GM19455 (cell line): Measurements from ENCODE around the gene HEXIM2.

Experiments
- ATAC-seq: cut with Tn5 transposase; IDR thresholded peaks from one replicate; pipeline ENCODE4 v1.9.1; 2021; ENCODE audit not compliant: unreplicated experiment

HEXIM2 gene

GRCh38 chr17:45127548-45128300 lies 34.0 kb upstream of the HEXIM2 start:
- no peak for ATAC-seq

- no peak for ATAC-seq
Observed at GRCh38 chr17:45128331-45128730, 33.3 kb upstream of the HEXIM2 start.

GRCh38 chr17:45128989-45129388 lies 32.7 kb upstream of the HEXIM2 start:
- no peak for ATAC-seq

- no peak for ATAC-seq
Observed at GRCh38 chr17:45129426-45129939, 32.2 kb upstream of the HEXIM2 start.

DNA sequence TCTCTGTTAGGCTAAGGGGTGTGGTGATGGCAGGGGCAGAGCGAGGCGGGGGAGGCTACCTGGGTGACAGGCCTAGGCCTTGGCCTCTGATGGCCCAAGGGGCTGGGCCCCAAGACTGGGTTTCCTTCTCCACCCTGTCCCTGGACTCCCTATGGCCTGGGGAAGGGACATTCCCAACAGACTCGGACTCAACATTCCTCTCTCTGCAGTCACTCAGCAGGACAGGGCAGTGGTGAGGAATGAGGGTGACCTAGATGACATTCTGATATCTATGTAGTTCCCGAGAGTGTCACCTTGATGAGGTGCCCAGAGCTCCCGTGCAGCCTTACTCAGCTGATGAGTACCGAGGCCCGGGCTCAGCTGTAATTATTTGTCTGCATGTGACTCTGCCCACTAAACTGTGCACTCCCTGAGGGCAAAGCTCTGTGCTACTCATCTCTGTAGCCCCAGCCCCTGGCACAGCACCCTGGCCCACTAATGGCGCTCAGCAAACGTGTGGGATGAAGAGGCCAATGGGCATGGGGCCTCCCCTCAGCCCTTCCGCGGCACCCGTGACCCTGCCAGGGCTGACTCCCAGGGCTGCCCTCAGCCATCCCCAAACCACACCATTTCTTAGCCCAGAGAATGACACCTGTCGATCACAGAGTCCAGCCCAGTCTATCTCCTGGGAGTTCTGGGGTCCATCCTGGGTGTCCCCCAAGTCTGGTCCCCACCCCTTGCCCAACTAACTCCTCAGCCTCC lies 31.6 kb upstream of the HEXIM2 start:
- no peak for ATAC-seq

GRCh38 chr17:45130681-45131615 lies 30.7 kb upstream of the HEXIM2 start:
- no peak for ATAC-seq

DNA sequence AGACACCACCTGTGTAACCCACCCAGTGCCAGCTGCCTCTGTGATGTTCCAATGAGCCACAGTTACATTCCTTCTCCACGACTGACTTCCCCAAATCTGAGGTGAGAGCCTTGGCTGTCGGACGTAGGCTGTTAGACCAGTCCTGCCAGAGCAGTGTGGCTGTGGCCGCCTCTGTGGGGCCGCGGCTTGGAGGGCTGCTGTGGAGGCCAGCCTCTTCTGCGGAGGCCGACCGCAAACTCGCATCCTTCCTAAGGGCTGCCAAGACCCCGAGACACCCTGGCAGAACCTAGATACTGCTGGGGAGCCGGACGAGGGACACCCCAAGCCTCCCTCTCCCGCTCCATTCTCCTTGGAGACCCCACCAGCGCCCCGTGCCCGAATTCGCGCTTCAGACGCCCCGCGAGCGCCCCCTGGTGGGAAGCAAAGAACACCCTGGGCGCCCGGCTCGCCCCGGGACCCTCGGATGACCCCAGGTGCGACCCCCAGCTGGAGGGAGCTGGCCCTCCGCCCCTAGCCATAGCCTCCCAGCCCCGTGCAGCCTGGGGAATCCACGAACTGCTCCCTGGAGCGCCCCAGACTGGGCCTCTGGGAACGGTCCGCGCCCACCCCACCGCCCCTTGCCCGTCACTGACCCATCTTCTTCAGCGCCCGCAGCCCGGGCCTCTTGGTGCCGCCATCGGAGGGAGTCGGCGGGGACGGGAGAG lies 29.9 kb upstream of the HEXIM2 start:
- no peak for ATAC-seq

- ATAC-seq: no peak
Observed at GRCh38 chr17:45132320-45132571, 29.4 kb upstream of the HEXIM2 start, which contains the start of gene PLCD3. Gene PLCD3, minus strand, starts transcription at chr17:45132515. Its CDS starts 105 bp downstream, at chr17:45132410.

DNA sequence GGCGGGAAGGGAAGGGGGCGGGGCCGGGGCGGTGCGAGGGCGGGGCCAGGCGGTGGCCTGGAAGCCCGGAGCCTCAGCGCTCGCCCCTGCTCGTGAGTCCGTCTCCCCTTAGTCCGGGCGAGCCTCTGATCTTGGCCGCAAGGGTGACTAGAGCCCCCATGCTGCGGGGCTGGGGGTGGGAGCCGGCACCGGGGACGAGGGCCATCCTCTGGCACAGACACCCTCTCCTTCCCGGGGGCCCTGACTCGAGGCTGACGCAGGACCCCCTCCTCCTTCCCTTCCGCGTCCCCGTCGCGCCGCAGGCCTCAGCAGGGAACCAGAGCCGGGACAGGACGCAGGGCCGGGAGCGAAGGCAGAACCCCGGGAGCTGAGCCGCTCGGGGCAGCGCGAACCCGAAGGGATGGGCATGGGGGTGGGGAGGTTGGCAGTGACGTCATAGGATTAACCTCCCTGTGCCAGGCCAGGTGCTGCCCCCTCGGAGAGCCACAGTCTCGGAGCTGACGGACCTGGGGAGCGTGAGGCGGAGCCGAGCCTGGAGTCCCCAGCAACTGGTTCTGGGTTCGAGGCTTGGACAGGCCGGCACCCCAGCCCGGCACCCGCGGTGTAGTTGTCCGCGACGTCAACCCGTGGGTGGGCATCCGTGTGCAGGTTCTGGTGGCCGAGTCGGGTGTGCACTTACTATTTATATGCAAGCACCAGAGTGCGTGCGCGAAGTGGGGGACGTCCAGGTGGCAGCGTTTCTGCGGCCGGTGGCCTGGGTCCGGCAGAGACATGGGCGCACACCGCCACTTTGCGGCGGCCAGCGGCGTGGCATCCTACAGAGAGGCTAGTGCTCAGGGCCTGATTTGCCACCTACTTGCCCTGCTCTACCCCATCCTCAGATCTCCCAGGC lies 28.9 kb upstream of the HEXIM2 start:
- ATAC-seq: no peak

DNA sequence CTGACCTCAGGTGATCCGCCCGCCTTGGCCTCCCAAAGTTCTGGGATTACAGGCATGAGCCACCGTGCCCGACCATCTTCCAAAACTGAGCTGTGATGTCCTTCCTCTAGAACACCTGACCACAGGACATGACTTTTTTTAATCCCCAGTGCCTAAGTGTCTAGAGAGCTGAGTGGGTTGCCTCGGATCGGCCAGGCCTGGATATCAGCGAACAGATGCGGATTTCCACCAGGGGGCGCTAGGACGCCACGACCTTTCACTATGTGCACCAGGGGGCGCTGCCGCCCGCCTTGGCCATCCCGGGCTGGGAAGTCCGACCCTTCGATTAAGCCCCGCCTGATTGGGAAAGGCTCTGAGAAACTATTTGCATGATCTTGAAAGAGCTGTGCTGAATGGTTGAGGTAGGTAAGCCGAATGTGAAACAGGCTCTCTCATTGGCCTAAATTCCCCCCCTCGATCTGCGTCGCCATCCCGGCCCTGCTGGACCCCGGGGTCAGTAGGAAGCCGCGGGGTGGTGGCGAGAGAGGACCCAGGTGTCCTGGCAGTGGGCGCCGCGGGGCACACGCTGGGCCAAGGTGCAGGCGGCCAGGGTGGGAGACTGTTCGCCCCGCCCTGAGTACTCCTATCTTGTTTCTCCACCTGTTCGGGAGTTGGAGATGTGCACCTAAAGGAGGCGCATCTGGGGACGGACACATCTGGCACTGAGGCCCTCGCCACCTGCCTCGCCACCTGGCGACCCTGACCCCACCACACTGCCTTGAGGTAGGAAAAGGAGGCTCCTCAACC lies 26.3 kb upstream of the HEXIM2 start, which contains the start of gene ACBD4:
TSS of gene ACBD4 (plus strand) at position 496 of the 786 bp plus-strand sequence. CDS start 458 bp downstream, outside the sequence.
- peak; percentile 73 for ATAC-seq

DNA sequence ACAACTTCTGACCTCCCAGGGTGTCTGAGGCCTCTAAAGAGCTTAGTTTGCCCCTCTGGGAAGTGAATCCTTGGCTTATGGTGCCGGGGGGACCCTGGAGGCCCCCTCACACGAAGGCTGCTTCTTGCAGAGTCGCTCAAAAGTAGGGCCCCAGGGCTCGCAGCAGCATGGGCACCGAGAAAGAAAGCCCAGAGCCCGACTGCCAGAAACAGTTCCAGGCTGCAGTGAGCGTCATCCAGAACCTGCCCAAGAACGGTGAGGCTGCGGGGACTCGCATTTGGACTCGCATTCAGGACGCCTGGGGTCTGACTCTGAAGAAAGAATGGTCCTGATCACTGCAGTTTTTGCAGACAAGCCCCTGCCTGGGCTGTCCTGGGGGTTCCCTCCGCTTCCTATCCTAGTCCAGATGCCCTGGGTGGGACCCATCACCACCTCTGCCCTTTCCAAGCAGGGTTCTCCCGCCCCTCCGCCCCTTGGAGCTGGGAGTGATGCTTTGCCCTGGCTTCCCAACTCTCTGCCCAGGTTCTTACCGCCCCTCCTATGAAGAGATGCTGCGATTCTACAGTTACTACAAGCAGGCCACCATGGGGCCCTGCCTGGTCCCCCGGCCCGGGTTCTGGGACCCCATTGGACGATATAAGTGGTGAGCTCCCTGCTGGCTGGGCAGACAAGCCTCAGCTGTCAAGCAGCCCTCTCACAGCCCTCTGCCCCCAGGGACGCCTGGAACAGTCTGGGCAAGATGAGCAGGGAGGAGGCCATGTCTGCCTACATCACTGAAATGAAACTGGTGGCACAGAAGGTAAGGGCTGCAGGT lies 25.5 kb upstream of the HEXIM2 start:
- ATAC-seq: no peak

DNA sequence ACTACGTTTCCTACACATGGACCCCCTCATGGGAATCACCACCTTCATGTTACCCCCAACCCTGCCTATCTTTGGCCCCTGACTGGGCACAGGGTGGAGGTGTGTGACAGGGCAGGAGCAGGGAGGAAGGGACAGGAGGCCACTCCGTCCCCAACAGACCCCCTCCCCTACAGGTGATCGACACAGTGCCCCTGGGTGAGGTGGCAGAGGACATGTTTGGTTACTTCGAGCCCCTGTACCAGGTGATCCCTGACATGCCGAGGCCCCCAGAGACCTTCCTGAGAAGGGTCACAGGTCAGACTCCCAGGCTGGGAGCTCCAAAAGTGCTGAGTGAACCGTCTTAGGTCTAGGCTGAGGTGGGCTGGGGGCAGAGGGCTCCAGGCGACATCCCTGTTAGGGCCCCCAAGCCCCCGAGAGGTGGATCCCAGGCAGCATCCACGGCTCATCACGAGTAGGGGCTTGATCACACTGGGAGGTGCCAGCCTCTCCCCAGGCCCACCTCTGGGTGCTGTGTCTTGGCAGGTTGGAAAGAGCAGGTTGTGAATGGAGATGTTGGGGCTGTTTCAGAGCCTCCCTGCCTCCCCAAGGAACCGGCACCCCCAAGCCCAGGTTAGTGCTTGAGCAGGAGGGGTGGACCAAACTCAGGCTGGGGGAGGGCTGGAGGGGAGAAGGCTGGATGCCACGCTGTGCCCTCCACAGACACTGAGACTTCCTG lies 24.7 kb upstream of the HEXIM2 start:
- no peak for ATAC-seq

- no peak for ATAC-seq
Observed at GRCh38 chr17:45137561-45138305, 23.9 kb upstream of the HEXIM2 start.

DNA sequence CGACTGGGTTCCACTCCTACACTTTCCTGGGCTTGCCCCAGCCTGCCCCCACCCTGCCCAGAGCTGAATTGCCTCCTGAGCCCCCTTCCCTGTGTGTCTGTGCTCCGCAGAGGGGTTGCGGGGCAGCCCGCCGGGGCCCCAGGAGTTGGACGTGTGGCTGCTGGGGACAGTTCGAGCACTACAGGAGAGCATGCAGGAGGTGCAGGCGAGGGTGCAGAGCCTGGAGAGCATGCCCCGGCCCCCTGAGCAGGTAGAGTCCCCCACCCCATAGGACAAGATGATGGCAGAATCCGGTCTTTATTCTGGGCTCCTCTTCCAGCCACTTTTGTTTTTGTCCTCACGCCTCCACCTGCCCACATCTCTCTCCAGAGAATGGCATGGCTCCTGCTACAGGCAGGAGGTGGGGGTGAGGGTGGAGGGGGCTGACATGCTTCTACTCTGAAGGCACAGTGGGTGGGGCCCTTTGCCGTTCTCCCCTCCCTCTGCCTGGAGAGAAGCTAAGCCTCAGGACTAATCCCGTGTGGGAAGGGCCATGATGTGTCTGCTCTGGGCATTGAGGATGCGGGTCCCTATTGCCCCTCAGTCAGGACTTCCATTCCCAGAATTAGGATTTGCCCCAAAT lies 22.7 kb upstream of the HEXIM2 start:
- no peak for ATAC-seq

DNA sequence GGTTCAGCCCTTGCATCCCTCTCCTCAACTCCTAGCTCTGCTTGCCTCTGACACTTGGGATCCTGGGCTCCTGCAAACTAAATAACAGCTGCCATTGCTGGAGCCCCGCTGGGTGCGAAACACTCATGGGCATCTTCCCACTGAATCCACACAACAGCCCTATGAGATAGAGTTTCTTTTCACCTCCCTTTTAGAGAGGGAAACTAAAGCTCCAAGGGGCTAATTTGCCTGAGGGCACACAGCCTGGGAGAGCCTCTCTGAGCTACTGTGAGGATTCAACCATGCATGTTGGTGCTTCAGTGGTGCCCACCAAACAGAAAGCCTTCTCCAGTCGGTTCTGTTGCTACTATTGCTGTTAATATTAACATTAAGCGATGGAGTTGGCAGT lies 22.1 kb upstream of the HEXIM2 start:
- no peak for ATAC-seq

DNA sequence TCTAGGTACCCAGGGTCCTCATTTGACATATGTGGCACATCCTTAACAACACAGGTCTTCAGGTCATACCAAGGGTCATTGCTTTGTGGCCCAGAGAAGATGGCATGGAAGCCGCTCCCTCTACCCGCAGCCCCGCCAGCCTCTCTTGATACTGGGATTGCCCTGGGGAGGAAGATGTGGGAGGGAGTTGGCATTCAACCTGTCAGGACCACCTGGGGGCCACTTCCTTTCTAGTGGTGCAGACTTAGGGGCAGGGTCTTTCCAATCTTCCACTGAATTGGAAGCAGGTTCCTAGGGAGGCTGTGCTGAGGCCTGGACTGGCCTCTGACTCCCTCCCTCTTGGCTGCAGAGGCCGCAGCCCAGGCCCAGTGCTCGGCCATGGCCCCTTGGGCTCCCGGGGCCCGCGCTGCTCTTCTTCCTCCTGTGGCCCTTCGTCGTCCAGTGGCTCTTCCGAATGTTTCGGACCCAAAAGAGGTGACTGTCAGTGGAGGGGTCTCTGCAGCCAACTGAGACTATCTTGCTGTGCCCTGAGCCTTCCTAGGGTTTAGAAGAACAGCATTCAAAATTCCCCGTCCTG lies 18.5 kb upstream of the HEXIM2 start:
- ATAC-seq: no peak
